Nephron progenitor cell (in vitro differentiated cells): Measurements from ENCODE around the gene MYO1A.

Source experiments
- DNase-seq: peaks from one replicate; pipeline ENCODE4 v3.0.0; 2021
- H3K27ac Mint-ChIP-seq: 2 replicates; pipeline ENCODE4 v1.8.0; 2021; ENCODE audit warnings: mild to moderate bottlenecking, moderate library complexity, mixed read lengths
- H3K27me3 Mint-ChIP-seq: 2 replicates; pipeline ENCODE4 v1.8.0; 2021; ENCODE audit warnings: mild to moderate bottlenecking, low read depth, mixed read lengths; ENCODE audit not compliant: poor library complexity
- H3K36me3 Mint-ChIP-seq: 2 replicates; pipeline ENCODE4 v1.8.0; 2021; ENCODE audit warnings: low read depth, mixed read lengths
- H3K4me1 Mint-ChIP-seq: 2 replicates; pipeline ENCODE4 v1.8.0; 2021; ENCODE audit warnings: mixed read lengths
- H3K4me3 Mint-ChIP-seq: 2 replicates; pipeline ENCODE4 v1.8.0; 2021; ENCODE audit warnings: mild to moderate bottlenecking, moderate library complexity, mixed read lengths
- H3K9me3 Mint-ChIP-seq: 2 replicates; pipeline ENCODE4 v1.8.0; 2021; ENCODE audit warnings: mild to moderate bottlenecking, moderate library complexity, mixed read lengths
- TF ChIP-seq, protein P1 (sequence below): fragments of 200-600 bp; sonication (generic); IDR thresholded peaks from 2 replicates; pipeline ENCODE4 v1.5.0; 2021; ENCODE audit warnings: antibody characterized with exemption

Gene MYO1A

GRCh38 chr12:57001448-57001906 is 48.5 kb downstream of the MYO1A start:
- Mint-ChIP-seq H3K36me3 (peaks cover 71% of the 10 kb centered on the region), H3K4me1 (peaks cover 83% of the 10 kb centered on the region), H3K27ac (no peak overlapping the region), H3K9me3 (no peaks in the 10 kb centered on the region), H3K4me3 (peak overlapping the region; percentile 9), H3K27me3 (no peaks in the 10 kb centered on the region)
- TF ChIP-seq, protein P1, sequence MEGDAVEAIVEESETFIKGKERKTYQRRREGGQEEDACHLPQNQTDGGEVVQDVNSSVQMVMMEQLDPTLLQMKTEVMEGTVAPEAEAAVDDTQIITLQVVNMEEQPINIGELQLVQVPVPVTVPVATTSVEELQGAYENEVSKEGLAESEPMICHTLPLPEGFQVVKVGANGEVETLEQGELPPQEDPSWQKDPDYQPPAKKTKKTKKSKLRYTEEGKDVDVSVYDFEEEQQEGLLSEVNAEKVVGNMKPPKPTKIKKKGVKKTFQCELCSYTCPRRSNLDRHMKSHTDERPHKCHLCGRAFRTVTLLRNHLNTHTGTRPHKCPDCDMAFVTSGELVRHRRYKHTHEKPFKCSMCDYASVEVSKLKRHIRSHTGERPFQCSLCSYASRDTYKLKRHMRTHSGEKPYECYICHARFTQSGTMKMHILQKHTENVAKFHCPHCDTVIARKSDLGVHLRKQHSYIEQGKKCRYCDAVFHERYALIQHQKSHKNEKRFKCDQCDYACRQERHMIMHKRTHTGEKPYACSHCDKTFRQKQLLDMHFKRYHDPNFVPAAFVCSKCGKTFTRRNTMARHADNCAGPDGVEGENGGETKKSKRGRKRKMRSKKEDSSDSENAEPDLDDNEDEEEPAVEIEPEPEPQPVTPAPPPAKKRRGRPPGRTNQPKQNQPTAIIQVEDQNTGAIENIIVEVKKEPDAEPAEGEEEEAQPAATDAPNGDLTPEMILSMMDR: peak; percentile 74
- peak; percentile 82 for DNase-seq

DNA sequence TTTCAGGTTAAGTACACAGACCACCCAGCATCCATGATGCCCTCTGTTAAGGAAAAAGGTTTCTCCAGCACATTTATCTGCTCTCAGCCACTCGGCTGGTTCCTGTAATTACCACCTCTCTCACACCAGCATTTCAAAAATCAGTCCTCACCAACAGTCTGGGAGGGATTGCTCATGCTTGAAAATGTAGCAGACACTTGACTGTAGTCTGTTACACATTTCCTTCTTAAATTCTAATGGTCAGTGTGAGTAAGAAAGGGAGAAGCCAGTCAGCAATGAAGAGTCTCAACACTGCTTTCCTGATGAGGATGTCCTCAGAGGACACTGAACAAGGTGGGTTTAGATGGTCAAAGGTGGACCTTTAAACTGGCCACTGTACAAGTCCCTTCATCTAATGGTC is 49.5 kb downstream of the MYO1A start:
- H3K9me3 Mint-ChIP-seq: no peaks in the 10 kb centered on the region
- H3K36me3 Mint-ChIP-seq: peaks cover 78% of the 10 kb centered on the region
- TF ChIP-seq, protein P1: no peak
- H3K27ac Mint-ChIP-seq: no peak overlapping the region
- no peak for DNase-seq
- no peak overlapping the region for H3K4me3 Mint-ChIP-seq
- H3K4me1 Mint-ChIP-seq: peaks cover 81% of the 10 kb centered on the region
- H3K27me3 Mint-ChIP-seq: no peaks in the 10 kb centered on the region

- peaks cover 72% of the 10 kb centered on the region for H3K4me1 Mint-ChIP-seq
Measured at GRCh38 chr12:56999456-56999855, 50.5 kb downstream of the MYO1A start.

GRCh38 chr12:56998981-56999380 is 50.9 kb downstream of the MYO1A start:
- Mint-ChIP-seq H3K27me3 (no peaks in the 10 kb centered on the region), H3K4me3 (no peak overlapping the region), H3K27ac (no peak overlapping the region), H3K36me3 (peaks cover 68% of the 10 kb centered on the region), H3K4me1 (peaks cover 67% of the 10 kb centered on the region), H3K9me3 (no peaks in the 10 kb centered on the region)
- TF ChIP-seq, protein P1: no peak
- DNase-seq: no peak

More at GRCh38 chr12:56999456-56999855, 50.5 kb downstream of the MYO1A start:
- TF ChIP-seq, protein P1: no peak
- H3K36me3 Mint-ChIP-seq: peaks cover 73% of the 10 kb centered on the region
- no peaks in the 10 kb centered on the region for H3K27me3 Mint-ChIP-seq
- no peak for DNase-seq
- H3K27ac Mint-ChIP-seq: no peak overlapping the region
- no peak overlapping the region for H3K4me3 Mint-ChIP-seq
- no peaks in the 10 kb centered on the region for H3K9me3 Mint-ChIP-seq

DNA sequence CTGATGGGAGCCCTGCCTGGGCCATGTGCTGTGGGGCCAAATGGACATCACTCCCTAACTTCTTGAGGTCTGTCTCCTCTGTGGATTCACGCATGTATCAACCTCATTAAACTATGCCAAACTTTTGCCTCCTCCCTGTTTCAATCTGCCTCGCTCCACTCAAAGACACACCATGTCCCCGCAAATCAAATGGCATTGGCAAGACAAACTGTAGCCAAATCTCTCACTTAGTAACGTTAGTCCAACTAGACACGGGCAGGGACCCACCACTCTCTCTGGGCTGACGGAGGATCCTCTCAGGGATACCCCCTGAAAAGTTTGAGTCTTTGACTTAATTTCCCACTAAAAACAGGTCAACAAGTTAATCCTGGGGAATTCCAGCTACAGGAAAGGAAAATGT is 51.6 kb downstream of the MYO1A start:
- no peak overlapping the region for H3K4me3 Mint-ChIP-seq
- H3K36me3 Mint-ChIP-seq: peaks cover 62% of the 10 kb centered on the region
- H3K27me3 Mint-ChIP-seq: no peaks in the 10 kb centered on the region
- TF ChIP-seq, protein P1: no peak
- no peaks in the 10 kb centered on the region for H3K9me3 Mint-ChIP-seq
- no peak for DNase-seq
- H3K4me1 Mint-ChIP-seq: peaks cover 62% of the 10 kb centered on the region
- H3K27ac Mint-ChIP-seq: peak overlapping the region; percentile 14

GRCh38 chr12:56996793-56997545 is 53.0 kb downstream of the MYO1A start:
- peaks cover 51% of the 10 kb centered on the region for H3K36me3 Mint-ChIP-seq
- no peak for DNase-seq
- H3K4me1 Mint-ChIP-seq: peaks cover 51% of the 10 kb centered on the region
- no peaks in the 10 kb centered on the region for H3K27me3 Mint-ChIP-seq
- H3K9me3 Mint-ChIP-seq: no peaks in the 10 kb centered on the region
- TF ChIP-seq, protein P1: no peak
- no peak overlapping the region for H3K4me3 Mint-ChIP-seq
- H3K27ac Mint-ChIP-seq: peak overlapping the region; percentile 70
